Hepatocyte (in vitro differentiated cells): Measurements from ENCODE around the gene DAB2IP. TPM values are rescaled to one million over a fixed set of nuclear protein-coding genes. Genes with fewer than 3 reads are reported as not detected.

Experiments
- DNase-seq: peaks from one replicate; pipeline ENCODE4 v3.0.0-alpha.2; 2016; ENCODE audit warnings: low spot score
- H2AFZ ChIP-seq: fragments of 200-600 bp; sonication (generic); 2 replicates; pipeline ENCODE4 v1.6.0; 2016; ENCODE audit warnings: antibody characterized with exemption, mild to moderate bottlenecking
- H3K27ac ChIP-seq: fragments of 200-600 bp; sonication (generic); 2 replicates; pipeline ENCODE4 v1.5.1; 2016; ENCODE audit warnings: mild to moderate bottlenecking
- H3K27me3 ChIP-seq: fragments of 200-600 bp; sonication (generic); 2 replicates; pipeline ENCODE4 v1.6.1; 2016
- H3K36me3 ChIP-seq: fragments of 200-600 bp; sonication (generic); replicated peaks from 2 replicates; pipeline ENCODE4 v1.5.1; 2016; ENCODE audit warnings: low read depth; ENCODE audit not compliant: insufficient read depth
- H3K4me1 ChIP-seq: fragments of 200-600 bp; sonication (generic); 2 replicates; pipeline ENCODE4 v1.5.1; 2016; ENCODE audit warnings: mild to moderate bottlenecking, moderate library complexity; ENCODE audit not compliant: insufficient read depth
- H3K4me2 ChIP-seq: fragments of 200-600 bp; sonication (generic); 2 replicates; pipeline ENCODE4 v1.6.0; 2016
- H3K4me3 ChIP-seq: fragments of 200-600 bp; sonication (generic); 2 replicates; pipeline ENCODE4 v1.5.1; 2016; ENCODE audit warnings: mild to moderate bottlenecking
- H3K79me2 ChIP-seq: fragments of 200-600 bp; sonication (generic); 2 replicates; pipeline ENCODE4 v1.6.0; 2017; ENCODE audit warnings: mild to moderate bottlenecking
- H3K9me2 ChIP-seq: fragments of 200-600 bp; sonication (generic); replicated peaks from 2 replicates; pipeline ENCODE4 v1.6.0; 2017; ENCODE audit warnings: mild to moderate bottlenecking; ENCODE audit not compliant: insufficient read depth
- H3K9me3 ChIP-seq: fragments of 200-600 bp; sonication (generic); 2 replicates; pipeline ENCODE4 v1.5.1; 2016; ENCODE audit warnings: low read depth, mild to moderate bottlenecking
- H4K20me1 ChIP-seq: fragments of 200-600 bp; sonication (generic); 2 replicates; pipeline ENCODE4 v1.6.0; 2016; ENCODE audit warnings: mild to moderate bottlenecking; ENCODE audit not compliant: insufficient read depth, poor library complexity, severe bottlenecking
- CTCF ChIP-seq: fragments of 200-600 bp; sonication (generic); IDR thresholded peaks from 2 replicates; pipeline ENCODE4 v1.5.1; 2016; ENCODE audit warnings: antibody characterized with exemption, mild to moderate bottlenecking; ENCODE audit not compliant: poor library complexity
- EZH2 ChIP-seq: fragments of 200-600 bp; sonication (generic); IDR thresholded peaks from 2 replicates; pipeline ENCODE4 v1.6.1; 2016; ENCODE audit warnings: antibody characterized with exemption, mild to moderate bottlenecking, borderline replicate concordance
- EZH2phosphoT487 ChIP-seq: fragments of 200-600 bp; sonication (generic); IDR thresholded peaks from one replicate; pipeline ENCODE4 v1.6.1; 2018; ENCODE audit warnings: antibody characterized with exemption, mild to moderate bottlenecking, low read depth, moderate library complexity; ENCODE audit not compliant: unreplicated experiment, severe bottlenecking
- WGBS: methylation state at CpG from one replicate; pipeline ENCODE4 v1.1.6; 2016; ENCODE audit warnings: low lambda C conversion rate; ENCODE audit errors: missing lambda C conversion rate; 5-methylcytosine and 5-hydroxymethylcytosine counted together
- polyA plus RNA-seq: library from polyadenylated mRNA; unstranded; fragments of >200 nt; fragmentation: Nextera tagmentation; extraction: Ambion mirVana; gene quantifications from 2 replicates; pipeline ENCODE4 v1.2.1, GENCODE V29; 2016
- total RNA-seq: library from RNA; depleted of rRNA; stranded (reverse); fragments of >200 nt; gene quantifications from 2 replicates; pipeline ENCODE4 v1.2.3, GENCODE V29; 2014

The DAB2IP gene
- total and polyA plus RNA-seq, 2 experiments from 2014 or later, result 11.6 to 31.0 TPM

GRCh38 chr9:121690316-121690715 lies 38.9 kb downstream of the DAB2IP start:
- Histone ChIP-seq H4K20me1 (peaks cover 9% of the 10 kb centered on the region), H3K36me3 (no peaks in the 10 kb centered on the region), H3K27ac (no peak overlapping the region), H3K79me2 (peaks cover 10% of the 10 kb centered on the region), H3K4me2 (no peak overlapping the region), H3K4me3 (no peak overlapping the region), H2AFZ (no peak overlapping the region), H3K9me2 (no peaks in the 10 kb centered on the region), H3K9me3 (no peaks in the 10 kb centered on the region), H3K4me1 (peaks cover 18% of the 10 kb centered on the region), H3K27me3 (no peaks in the 10 kb centered on the region)
- TF ChIP-seq EZH2, result no peak
- no peak for TF ChIP-seq CTCF
- TF ChIP-seq EZH2phosphoT487, result no peak
- peak; percentile 35 for DNase-seq
- 81% methylated on average over 8 of the region's 8 CpGs for WGBS

GRCh38 chr9:121690766-121691165 lies 39.3 kb downstream of the DAB2IP start:
- no peak overlapping the region for H2AFZ ChIP-seq
- no peaks in the 10 kb centered on the region for H3K36me3 ChIP-seq
- no peak overlapping the region for H3K4me2 ChIP-seq
- no peaks in the 10 kb centered on the region for H3K9me2 ChIP-seq
- peaks cover 10% of the 10 kb centered on the region for H3K79me2 ChIP-seq
- no peak for DNase-seq
- H3K9me3 ChIP-seq, result no peaks in the 10 kb centered on the region
- H3K4me1 ChIP-seq, result peaks cover 18% of the 10 kb centered on the region
- TF ChIP-seq EZH2 (no peak), EZH2phosphoT487 (no peak), CTCF (no peak)
- peaks cover 9% of the 10 kb centered on the region for H4K20me1 ChIP-seq
- no peak overlapping the region for H3K4me3 ChIP-seq
- H3K27ac ChIP-seq, result peak overlapping the region; percentile 79
- WGBS, result 90% methylated on average over 1 of the region's 1 CpG
- no peaks in the 10 kb centered on the region for H3K27me3 ChIP-seq

- no peak overlapping the region for H2AFZ ChIP-seq
- H4K20me1 ChIP-seq, result peaks cover 9% of the 10 kb centered on the region
- peaks cover 18% of the 10 kb centered on the region for H3K4me1 ChIP-seq
- H3K36me3 ChIP-seq, result no peaks in the 10 kb centered on the region
- H3K4me3 ChIP-seq, result no peak overlapping the region
- no peak overlapping the region for H3K4me2 ChIP-seq
- no peak for DNase-seq
- no peak for TF ChIP-seq CTCF
- TF ChIP-seq EZH2, result no peak
- WGBS, result 55% methylated on average over 6 of the region's 6 CpGs
- H3K9me3 ChIP-seq, result no peaks in the 10 kb centered on the region
- H3K27me3 ChIP-seq, result no peaks in the 10 kb centered on the region
- H3K79me2 ChIP-seq, result peaks cover 13% of the 10 kb centered on the region
- peak overlapping the region; percentile 79 for H3K27ac ChIP-seq
- H3K9me2 ChIP-seq, result no peaks in the 10 kb centered on the region
Observed at GRCh38 chr9:121691890-121692289, 40.5 kb downstream of the DAB2IP start.
